Activated B cell treated with CpG ODN at 0.5 μM for 24 hours (primary cell): ENCODE data around the gene USP32. TPM values are rescaled to one million over a fixed set of nuclear protein-coding genes. Genes with fewer than 3 reads are reported as not detected.

ENCODE experiments used
- ATAC-seq: fragments of 200-7000 bp; cut with Tn5 transposase; one replicate; pipeline ENCODE4 v1.10.0; 2021; ENCODE audit warnings: low read depth, mild to moderate bottlenecking, moderate library complexity
- CTCF ChIA-PET: fragments of 350-600 bp; sonication (Branson Sonifier 250); formaldehyde crosslinking; loops from one replicate; lab custom pipeline; 2021; ENCODE audit warnings: antibody characterized with exemption; lab: Charles Lee
- POLR2A ChIA-PET: fragments of 350-600 bp; sonication (Branson Sonifier 250); formaldehyde crosslinking; loops from one replicate; lab custom pipeline; 2021; ENCODE audit warnings: antibody characterized with exemption; lab: Charles Lee
- DNase-seq: peaks from one replicate; pipeline ENCODE4 v3.0.0; 2022
- H3K27ac Mint-ChIP-seq: one replicate; pipeline ENCODE4 v1.8.0; 2020; ENCODE audit warnings: mixed read lengths
- H3K27me3 Mint-ChIP-seq: one replicate; pipeline ENCODE4 v1.8.0; 2021; ENCODE audit warnings: mixed read lengths
- H3K36me3 Mint-ChIP-seq: one replicate; pipeline ENCODE4 v1.8.0; 2021; ENCODE audit warnings: low read depth, mixed read lengths
- H3K4me1 Mint-ChIP-seq: one replicate; pipeline ENCODE4 v1.8.0; 2021; ENCODE audit warnings: mixed read lengths
- H3K4me3 Mint-ChIP-seq: one replicate; pipeline ENCODE4 v1.8.0; 2020; ENCODE audit warnings: mild to moderate bottlenecking, mixed read lengths
- H3K9me3 Mint-ChIP-seq: one replicate; pipeline ENCODE4 v1.8.0; 2020; ENCODE audit warnings: mixed read lengths
- CTCF ChIP-seq: fragments of 200-600 bp; IDR thresholded peaks from one replicate; pipeline ENCODE4 v1.8.0; 2022; ENCODE audit warnings: antibody characterized with exemption, mild to moderate bottlenecking
- intact Hi-C: fragments of 100-400 bp; cut with micrococcal nuclease; formaldehyde crosslinking; loops from one replicate; pipeline ENCODE4 v1.15.1; 2024
- total RNA-seq: library from RNA; stranded (reverse); gene quantifications from 2 replicates; pipeline ENCODE4 v1.2.3, GENCODE V29; 2022

Gene USP32
- total RNA-seq, 1 donor from 2014 or later, result 59.2 TPM

- no peak overlapping the region for H3K4me3 Mint-ChIP-seq
- POLR2A ChIA-PET, result no interaction called here
- no peak for TF ChIP-seq CTCF
- no peak overlapping the region for H3K27ac Mint-ChIP-seq
- CTCF ChIA-PET, result interaction anchor here (0.6 kb wide), 1 partner anchor 44 kb away, joined by 4 read pairs; no protein-coding TSS in a partner anchor
- no peaks in the 10 kb centered on the region for H3K36me3 Mint-ChIP-seq
- no peaks in the 10 kb centered on the region for H3K9me3 Mint-ChIP-seq
- intact Hi-C loops, result no loop called here
- ATAC-seq (no peak), DNase-seq (no peak)
- peaks cover 45% of the 10 kb centered on the region for H3K4me1 Mint-ChIP-seq
- H3K27me3 Mint-ChIP-seq, result peaks cover 36% of the 10 kb centered on the region
Observed at GRCh38 chr17:60138769-60139437, 253.0 kb downstream of the USP32 start.

- H3K27me3 Mint-ChIP-seq, result peaks cover 29% of the 10 kb centered on the region
- no peak for TF ChIP-seq CTCF
- no peak overlapping the region for H3K4me3 Mint-ChIP-seq
- intact Hi-C loops, result no loop called here
- no peak overlapping the region for H3K27ac Mint-ChIP-seq
- CTCF ChIA-PET, result no interaction called here
- H3K36me3 Mint-ChIP-seq, result no peaks in the 10 kb centered on the region
- H3K4me1 Mint-ChIP-seq, result peaks cover 38% of the 10 kb centered on the region
- H3K9me3 Mint-ChIP-seq, result no peaks in the 10 kb centered on the region
- ATAC-seq (no peak), DNase-seq (no peak)
- POLR2A ChIA-PET, result interaction anchor here (0.6 kb wide), 2 partner anchors 8 to 38 kb away, joined by 8 read pairs; no protein-coding TSS in a partner anchor
Observed at GRCh38 chr17:60137731-60138130, 254.2 kb downstream of the USP32 start.

GRCh38 chr17:60135951-60136666 lies 255.8 kb downstream of the USP32 start:
- H3K36me3 Mint-ChIP-seq, result no peaks in the 10 kb centered on the region
- peaks cover 23% of the 10 kb centered on the region for H3K27me3 Mint-ChIP-seq
- no peaks in the 10 kb centered on the region for H3K9me3 Mint-ChIP-seq
- H3K27ac Mint-ChIP-seq, result peak overlapping the region; percentile 2
- DNase-seq, result no peak
- no peak for TF ChIP-seq CTCF
- POLR2A ChIA-PET, result no interaction called here
- no peak for ATAC-seq
- CTCF ChIA-PET, result no interaction called here
- intact Hi-C loops, result no loop called here
- H3K4me3 Mint-ChIP-seq, result peak overlapping the region; percentile 90
- peaks cover 36% of the 10 kb centered on the region for H3K4me1 Mint-ChIP-seq

- ATAC-seq (peak; percentile 94), DNase-seq (peak; percentile 66)
- H3K27ac Mint-ChIP-seq, result peak overlapping the region; percentile 75
- H3K9me3 Mint-ChIP-seq, result peaks cover 2% of the 10 kb centered on the region
- intact Hi-C loops, result no loop called here
- no peaks in the 10 kb centered on the region for H3K36me3 Mint-ChIP-seq
- ChIA-PET CTCF (no interaction called here), POLR2A (no interaction called here)
- TF ChIP-seq CTCF, result no peak
- H3K27me3 Mint-ChIP-seq, result peaks cover 18% of the 10 kb centered on the region
- H3K4me3 Mint-ChIP-seq, result peak overlapping the region; percentile 90
- H3K4me1 Mint-ChIP-seq, result peaks cover 36% of the 10 kb centered on the region
Observed at GRCh38 chr17:60135151-60135950, 256.6 kb downstream of the USP32 start.
